SK-N-DZ (cell line): Measurements from ENCODE around the gene TEKT2.

ENCODE experiments used
- DNase-seq: peaks from one replicate; pipeline ENCODE4 v3.0.0-alpha.2; 2015; ENCODE audit warnings: low spot score

The TEKT2 gene

GRCh38 chr1:36106269-36106668 lies 22.4 kb downstream of the TEKT2 start:
- no peak for DNase-seq

- DNase-seq: no peak
Observed at GRCh38 chr1:36107394-36107793, 23.5 kb downstream of the TEKT2 start.

GRCh38 chr1:36108314-36108713 lies 24.4 kb downstream of the TEKT2 start:
- no peak for DNase-seq

- DNase-seq: no peak
Observed at GRCh38 chr1:36109041-36109679, 25.3 kb downstream of the TEKT2 start.

GRCh38 chr1:36111151-36111550 lies 27.3 kb downstream of the TEKT2 start:
- DNase-seq: no peak

GRCh38 chr1:36112823-36113222 lies 28.9 kb downstream of the TEKT2 start:
- DNase-seq: no peak

- DNase-seq: no peak
Observed at GRCh38 chr1:36114371-36114770, 30.5 kb downstream of the TEKT2 start.

- DNase-seq: no peak
Observed at GRCh38 chr1:36115200-36115669, 31.3 kb downstream of the TEKT2 start.

GRCh38 chr1:36115931-36116330 lies 32.0 kb downstream of the TEKT2 start:
- DNase-seq: no peak

- DNase-seq: no peak
Observed at GRCh38 chr1:36116901-36117300, 33.0 kb downstream of the TEKT2 start.

- no peak for DNase-seq
Observed at GRCh38 chr1:36118447-36119204, 34.7 kb downstream of the TEKT2 start.

- no peak for DNase-seq
Observed at GRCh38 chr1:36119456-36119855, 35.6 kb downstream of the TEKT2 start.

- no peak for DNase-seq
Observed at GRCh38 chr1:36122062-36123030, 38.5 kb downstream of the TEKT2 start.

GRCh38 chr1:36123356-36123755 lies 39.5 kb downstream of the TEKT2 start:
- DNase-seq: no peak

- DNase-seq: no peak
Observed at GRCh38 chr1:36124404-36125128, 40.7 kb downstream of the TEKT2 start.

- no peak for DNase-seq
Observed at GRCh38 chr1:36125129-36125991, 41.5 kb downstream of the TEKT2 start, which contains the start of gene COL8A2. TSS of gene COL8A2 (minus strand) at chr1:36125222. CDS start at chr1:36100242, 24,980 bp downstream.

GRCh38 chr1:36126005-36126716 lies 42.3 kb downstream of the TEKT2 start:
- no peak for DNase-seq

GRCh38 chr1:36126797-36127500 lies 43.1 kb downstream of the TEKT2 start:
- DNase-seq: no peak
